ENCODE data around the gene WDR91.

Gene WDR91

DNA sequence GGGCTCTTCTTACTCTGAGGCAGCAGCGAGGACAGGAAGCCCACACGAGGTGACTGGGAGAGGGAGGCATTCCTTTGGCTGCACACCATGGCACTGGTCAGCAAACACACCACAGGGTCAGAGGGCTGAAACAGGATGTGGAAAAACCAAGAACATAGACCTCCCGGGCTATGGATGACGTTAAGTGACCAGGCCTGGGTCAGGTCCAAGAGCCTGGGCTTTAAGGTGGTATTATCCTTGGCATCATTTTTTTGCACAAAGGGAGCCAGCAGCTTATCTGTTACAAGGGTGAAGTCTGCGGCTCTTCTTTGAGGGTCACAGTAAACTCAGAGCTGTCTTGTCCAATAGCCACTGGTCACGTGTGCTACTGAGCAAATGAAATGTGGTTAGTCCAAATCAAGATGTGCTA is 7.0 kb downstream of the WDR91 start:
- H3K4me3 ChIP-seq (ENCODE audit: low read depth, low read length) = no peak overlapping the region
- peak; percentile 92 for DNase-seq (ENCODE audit: low read depth)
- in situ Hi-C loops (cut with HindIII; ENCODE audit: low sequenced_read_pairs) = no loop called here
- TF ChIP-seq, protein P1, sequence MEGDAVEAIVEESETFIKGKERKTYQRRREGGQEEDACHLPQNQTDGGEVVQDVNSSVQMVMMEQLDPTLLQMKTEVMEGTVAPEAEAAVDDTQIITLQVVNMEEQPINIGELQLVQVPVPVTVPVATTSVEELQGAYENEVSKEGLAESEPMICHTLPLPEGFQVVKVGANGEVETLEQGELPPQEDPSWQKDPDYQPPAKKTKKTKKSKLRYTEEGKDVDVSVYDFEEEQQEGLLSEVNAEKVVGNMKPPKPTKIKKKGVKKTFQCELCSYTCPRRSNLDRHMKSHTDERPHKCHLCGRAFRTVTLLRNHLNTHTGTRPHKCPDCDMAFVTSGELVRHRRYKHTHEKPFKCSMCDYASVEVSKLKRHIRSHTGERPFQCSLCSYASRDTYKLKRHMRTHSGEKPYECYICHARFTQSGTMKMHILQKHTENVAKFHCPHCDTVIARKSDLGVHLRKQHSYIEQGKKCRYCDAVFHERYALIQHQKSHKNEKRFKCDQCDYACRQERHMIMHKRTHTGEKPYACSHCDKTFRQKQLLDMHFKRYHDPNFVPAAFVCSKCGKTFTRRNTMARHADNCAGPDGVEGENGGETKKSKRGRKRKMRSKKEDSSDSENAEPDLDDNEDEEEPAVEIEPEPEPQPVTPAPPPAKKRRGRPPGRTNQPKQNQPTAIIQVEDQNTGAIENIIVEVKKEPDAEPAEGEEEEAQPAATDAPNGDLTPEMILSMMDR (IDR thresholded peaks at IDR 0.05; ENCODE audit: low read depth, low read length, missing control alignments) = no peak

DNA sequence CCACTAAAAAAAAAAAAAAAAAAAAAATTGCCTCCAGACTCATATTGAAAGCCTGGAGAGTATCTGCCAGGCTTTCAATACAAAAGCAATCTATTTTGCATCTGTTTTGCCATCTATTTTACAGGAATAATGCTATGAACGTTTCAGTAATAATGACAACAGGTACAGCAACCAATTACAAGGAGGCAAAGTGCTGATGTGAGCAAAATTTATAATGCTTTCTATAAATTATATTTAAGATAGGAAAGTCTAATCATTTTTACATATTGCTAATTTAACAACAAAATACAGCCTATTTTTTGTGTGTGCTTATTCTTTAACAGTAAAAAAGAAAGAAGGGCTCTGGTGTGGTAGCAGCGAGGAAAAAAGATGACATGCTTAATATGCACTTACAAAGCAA is 10.0 kb downstream of the WDR91 start:
- TF ChIP-seq, protein P1 (IDR thresholded peaks at IDR 0.05; ENCODE audit: low read depth, low read length, missing control alignments) = no peak
- in situ Hi-C loops (cut with HindIII; ENCODE audit: low sequenced_read_pairs) = no loop called here
- DNase-seq (ENCODE audit: low read depth) = no peak

DNA sequence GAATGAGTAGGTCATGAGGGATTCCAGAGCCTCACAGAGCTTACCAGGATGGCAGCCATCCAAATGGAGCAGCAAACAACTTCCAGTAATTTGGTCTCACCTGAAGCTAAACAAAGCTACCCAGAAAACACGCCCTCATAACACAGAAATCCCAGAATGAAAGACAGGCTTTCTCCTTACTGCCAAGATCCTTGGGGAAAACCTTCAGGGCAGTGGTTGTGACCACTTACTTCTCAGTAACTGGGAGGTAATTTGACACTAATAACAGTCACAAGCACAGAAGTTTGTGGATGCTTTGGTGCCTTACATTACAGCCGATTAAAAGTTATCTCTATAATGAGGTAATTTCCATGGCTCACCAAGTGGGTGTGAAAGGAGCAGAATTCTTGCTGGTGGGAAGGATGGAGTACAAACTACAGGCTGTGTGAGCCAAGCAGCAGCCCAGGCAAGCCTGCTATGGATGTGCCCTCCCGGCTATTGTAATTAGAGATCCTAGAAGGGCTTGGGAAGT is 10.4 kb downstream of the WDR91 start:
- in situ Hi-C loops (cut with HindIII; ENCODE audit: low sequenced_read_pairs) = no loop called here
- H3K4me3 ChIP-seq (ENCODE audit: low read depth, low read length) = no peak overlapping the region
- TF ChIP-seq, protein P1 (IDR thresholded peaks at IDR 0.05; ENCODE audit: low read depth, low read length, missing control alignments) = no peak
- peak; percentile 36 for DNase-seq (ENCODE audit: low read depth)

More for the DNA sequence above, 10.0 kb downstream of the WDR91 start:
- no peak overlapping the region for H3K4me3 ChIP-seq (ENCODE audit: low read depth, low read length)

DNA sequence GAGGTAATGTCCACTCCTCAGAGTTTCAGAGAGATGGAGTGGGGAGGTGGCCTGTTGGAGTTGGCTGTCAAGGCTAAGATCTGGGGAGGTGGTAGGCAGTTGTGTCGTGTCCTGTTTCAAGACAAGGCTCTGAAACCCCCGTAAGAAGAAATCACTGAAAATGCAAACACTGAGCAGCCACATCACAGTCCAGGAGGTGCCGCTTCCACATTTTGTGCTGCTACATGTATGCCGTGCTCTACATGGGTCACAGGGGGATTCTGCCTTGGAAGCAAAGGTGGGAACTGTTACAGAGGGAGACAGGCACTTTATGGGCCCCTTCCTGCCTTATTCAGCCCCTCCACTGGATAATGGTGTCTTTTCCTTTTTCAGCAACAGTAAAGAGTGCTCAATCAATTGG is 11.9 kb downstream of the WDR91 start:
- in situ Hi-C loops (cut with HindIII; ENCODE audit: low sequenced_read_pairs) = no loop called here
- H3K4me3 ChIP-seq (ENCODE audit: low read depth, low read length) = no peak overlapping the region
- no peak for DNase-seq (ENCODE audit: low read depth)
- TF ChIP-seq, protein P1 (IDR thresholded peaks at IDR 0.05; ENCODE audit: low read depth, low read length, missing control alignments) = no peak

DNA sequence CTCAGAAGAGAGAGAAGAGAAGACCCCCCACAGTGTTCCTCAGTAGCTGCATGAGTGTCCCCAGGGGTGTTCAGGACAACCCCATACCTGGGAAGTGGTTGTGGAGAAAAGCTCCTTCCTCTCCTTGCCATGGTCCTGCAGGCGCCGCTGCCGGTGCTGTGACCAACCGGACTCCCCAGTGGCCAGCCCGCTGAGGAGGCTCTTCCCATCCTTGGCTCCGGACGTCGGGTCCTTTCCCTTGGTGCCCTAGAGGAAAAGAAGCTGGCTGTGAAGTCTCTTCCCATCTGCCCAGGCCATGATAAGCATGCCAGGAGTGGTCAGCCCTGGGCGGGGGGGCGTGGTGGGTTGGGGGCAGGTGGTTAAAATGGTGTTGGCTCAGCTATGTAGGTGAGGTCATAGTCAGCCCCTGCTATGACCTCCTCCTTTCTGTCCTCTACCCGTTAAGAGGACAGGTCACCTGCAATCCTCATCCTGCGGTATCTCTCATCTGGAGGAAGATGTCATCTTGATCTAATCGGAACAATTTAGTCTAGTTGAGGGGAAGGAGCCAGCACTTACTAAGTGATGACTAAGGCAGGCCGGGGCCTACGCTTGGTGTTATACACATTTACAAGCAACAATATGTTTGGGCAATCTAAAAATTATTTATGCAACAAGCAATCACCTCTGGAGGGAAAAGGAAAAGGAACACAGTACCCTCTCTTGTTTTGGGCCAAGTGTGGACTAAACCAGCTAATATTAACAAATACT is 13.2 kb downstream of the WDR91 start:
- TF ChIP-seq, protein P1 (IDR thresholded peaks at IDR 0.05; ENCODE audit: low read depth, low read length, missing control alignments) = no peak
- no peak overlapping the region for H3K4me3 ChIP-seq (ENCODE audit: low read depth, low read length)
- DNase-seq (ENCODE audit: low read depth) = no peak
- in situ Hi-C loops (cut with HindIII; ENCODE audit: low sequenced_read_pairs) = no loop called here

DNA sequence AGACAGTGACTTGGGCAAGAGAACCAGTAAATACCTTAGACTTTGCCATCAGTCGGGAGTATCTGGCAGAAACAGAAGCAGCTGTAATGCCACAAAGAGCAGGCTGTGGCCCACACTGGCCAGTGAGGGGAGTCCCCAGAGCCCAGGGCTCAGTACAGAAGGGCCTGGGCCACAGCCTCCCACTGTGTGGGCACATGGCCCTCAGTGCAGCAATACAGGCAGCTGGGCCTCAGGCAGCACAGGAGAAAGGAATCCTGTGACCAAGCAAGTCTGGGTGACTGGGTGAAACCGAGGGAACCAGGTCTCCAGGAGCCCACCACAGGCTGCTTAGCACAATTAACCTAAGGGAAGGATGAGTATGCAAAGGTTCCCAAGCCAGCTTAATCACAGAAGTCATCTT is 14.0 kb downstream of the WDR91 start:
- no peak for DNase-seq (ENCODE audit: low read depth)
- H3K4me3 ChIP-seq (ENCODE audit: low read depth, low read length) = no peak overlapping the region
- TF ChIP-seq, protein P1 (IDR thresholded peaks at IDR 0.05; ENCODE audit: low read depth, low read length, missing control alignments) = no peak
- in situ Hi-C loops (cut with HindIII; ENCODE audit: low sequenced_read_pairs) = no loop called here

All from astrocyte of the cerebellum (primary cell).